Activated CD4-positive, CD25-positive, alpha-beta regulatory T cell treated with anti-CD3 and anti-CD28 coated beads, Interleukin-2, amount 50 U/mL, for 72 hours (primary cell): Measurements from ENCODE around the gene R3HDM2.

Experiments
- DNase-seq: peaks from one replicate; pipeline ENCODE4 v3.0.0; 2021

The R3HDM2 gene

DNA sequence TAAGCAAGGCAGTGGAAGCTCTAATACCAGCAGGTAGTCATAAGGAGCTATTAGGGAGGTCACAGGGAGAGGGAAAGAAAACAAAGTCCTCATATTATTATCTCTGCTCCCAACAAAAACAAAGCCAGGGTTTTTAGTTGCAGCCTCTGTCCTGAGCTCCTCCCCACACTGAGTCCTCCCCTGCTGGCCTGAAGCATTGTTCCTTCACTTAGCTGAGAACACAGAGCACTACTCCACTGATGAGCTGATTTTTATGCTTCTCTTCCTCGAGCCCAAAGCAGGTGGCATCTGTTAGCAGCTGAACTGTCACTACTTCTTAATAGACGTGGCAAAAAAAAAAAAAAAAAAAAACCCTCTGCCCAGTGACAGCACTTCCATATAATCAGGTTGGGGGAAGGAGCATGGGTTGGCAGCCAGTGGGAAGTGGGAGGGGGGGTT, 169.4 kb downstream of the R3HDM2 start:
- no peak for DNase-seq

DNA sequence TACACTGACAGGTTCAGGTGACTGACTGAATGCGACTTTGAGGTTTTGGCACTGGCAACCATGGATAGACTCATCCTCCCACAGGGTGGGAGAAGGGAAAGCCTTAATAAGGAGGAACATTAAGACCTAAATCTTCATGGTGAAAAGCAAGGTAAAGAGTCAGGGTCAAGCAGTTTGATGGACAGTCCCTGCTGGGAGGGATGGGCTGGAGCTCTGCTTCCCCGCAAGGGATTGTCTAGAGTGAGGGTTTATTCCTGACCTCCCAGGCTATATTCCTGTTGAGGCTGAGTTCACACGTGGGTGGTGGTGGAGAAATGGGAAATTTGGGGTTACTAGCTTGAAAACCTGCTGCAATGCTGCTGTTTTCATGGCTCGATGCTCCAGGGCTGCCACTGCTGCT, 170.5 kb downstream of the R3HDM2 start:
- DNase-seq: no peak

DNA sequence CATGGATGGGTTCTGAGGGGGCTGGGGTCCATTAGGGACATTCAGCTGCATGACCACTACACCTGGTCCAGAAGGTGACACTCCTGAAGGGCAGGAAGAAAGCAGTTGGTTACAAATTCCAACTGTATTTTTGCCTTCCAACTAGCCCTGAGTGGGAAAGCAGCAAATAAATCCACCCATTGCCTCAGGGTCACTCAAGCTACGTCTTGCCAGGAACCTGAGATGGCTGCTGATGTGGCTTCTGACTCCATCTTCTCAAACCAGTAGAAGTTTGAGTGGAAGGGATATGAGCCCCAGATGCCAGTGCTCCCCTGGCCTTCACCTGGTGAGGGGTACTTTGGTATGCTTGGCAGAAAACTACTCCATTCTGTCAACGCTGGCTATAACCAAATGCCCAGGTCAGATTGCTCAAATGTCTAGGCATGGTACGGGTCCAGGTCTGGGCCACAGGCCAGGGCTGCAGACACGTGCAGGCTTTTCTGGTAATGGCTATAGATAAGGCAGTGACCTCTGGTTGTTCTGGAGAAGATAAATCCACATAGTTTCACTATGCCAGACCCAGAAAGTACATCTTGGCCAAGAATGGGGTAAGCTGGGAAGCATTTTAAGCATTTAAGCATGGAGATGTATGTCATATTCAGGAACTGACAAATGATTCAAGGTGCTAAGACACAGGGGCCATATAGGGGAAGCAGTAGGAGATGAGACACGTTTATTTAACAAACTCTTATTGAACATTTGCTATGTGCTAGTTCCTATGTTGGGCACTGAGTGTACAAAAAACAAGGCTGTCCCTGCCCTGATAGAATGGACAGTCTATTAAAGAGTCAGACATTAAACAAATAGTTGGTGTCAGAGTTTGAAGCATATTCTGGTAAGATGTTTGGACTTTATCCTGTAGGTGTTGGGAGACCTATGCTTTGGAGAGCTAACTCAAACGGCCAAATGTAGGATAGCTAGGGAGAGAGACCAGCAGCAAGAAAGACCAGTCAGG, 171.6 kb downstream of the R3HDM2 start:
- no peak for DNase-seq

DNA sequence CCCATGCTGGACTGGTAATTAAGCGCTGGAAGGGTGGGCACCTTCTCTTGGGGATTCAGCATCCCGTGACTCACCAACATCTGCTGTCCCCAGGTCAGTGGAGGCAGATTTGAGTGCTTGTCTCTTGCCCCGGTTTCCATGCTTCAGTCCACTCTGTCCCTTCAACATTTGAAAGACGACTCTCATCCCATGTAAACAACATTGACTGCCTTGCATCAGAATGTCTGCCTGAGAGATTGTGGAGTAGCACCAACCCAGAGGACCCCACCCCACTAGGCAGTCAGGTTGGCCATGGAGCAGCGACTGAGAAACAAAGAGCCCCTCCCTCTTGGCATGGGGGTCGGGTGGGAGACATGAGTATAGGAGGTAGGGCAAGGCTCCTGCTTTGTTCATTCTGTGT, 174.9 kb downstream of the R3HDM2 start:
- no peak for DNase-seq

DNA sequence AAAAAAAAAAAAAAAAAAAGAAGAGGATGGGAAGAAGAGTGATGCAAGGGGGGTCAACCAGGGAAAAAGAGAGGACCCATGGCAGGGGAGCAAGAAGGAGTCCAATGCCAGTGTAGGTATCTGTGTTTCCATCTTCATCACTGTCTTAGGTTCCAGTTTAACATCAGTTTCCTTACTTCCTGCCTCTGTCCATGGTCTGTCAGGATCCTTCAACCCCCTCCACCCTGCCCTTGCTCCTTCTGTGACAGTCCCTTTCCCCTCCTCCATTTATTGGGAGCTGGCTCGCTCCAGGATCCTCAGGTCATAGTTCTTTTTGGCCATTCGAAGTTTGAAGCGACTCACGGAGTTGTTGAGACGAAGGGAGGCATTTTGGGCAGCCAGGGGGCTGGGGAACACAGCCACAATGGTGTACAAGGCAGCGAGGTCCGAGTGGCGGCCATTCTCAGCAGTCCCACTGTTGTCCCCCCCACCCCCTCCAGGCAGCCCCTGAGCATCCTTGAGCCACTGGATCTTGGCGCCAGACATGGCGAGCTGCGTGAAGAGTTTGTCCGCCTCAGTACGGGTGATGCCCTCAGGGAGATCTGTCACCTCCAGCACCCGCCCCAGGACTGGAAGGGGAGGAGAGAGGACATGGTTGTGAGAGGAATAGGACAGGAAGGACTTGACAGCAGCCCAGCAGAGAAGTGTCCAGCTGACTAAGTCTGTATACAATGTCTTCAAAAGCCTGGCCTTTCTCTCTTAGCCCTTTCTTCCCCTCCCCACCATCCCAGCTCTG, 176.2 kb downstream of the R3HDM2 start:
- DNase-seq: no peak

DNA sequence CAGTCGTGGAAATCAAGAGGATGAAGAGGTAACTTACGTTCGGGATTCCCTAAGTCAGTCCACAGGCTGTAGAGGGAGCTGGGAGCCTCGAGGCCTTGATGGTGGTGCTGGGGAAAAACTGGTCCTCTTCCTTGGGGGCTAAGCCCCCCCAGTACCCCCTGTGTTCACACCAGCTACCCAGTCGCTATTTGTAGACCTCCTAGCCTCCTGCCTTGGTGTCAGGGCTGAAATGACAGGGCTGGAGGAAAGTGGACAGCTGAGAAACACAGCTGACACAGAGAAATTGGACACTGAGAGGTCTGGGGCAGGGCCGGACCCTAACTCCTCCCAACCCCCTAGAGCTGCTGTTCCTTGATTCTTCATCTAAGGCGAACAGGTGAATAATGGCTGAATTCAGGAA, 179.9 kb downstream of the R3HDM2 start, which contains the start of gene STAC3:
Gene STAC3 (minus strand): TSS at position 232 of the 400 bp plus-strand sequence. CDS start 1,551 bp downstream, outside the sequence.
- DNase-seq: no peak

DNA sequence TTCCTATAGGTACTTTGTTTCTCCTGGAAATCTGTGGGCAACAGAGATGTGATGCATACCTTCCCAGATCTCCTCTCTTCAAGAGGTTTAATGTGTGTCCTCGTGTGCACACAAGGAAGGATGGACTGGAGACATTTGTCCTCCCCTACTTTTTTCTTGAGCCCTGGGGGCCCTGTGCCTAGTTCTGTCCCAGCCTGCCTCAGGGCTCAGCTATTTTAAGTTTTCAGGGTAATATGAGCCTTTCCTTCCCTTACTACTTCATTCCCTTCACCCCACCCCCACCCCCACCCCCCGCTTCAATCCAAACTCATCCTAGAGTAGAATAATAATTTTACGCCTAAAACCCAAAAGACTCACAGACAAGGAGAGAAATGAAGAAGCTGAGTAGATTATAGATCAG, 180.3 kb downstream of the R3HDM2 start:
- DNase-seq: no peak

DNA sequence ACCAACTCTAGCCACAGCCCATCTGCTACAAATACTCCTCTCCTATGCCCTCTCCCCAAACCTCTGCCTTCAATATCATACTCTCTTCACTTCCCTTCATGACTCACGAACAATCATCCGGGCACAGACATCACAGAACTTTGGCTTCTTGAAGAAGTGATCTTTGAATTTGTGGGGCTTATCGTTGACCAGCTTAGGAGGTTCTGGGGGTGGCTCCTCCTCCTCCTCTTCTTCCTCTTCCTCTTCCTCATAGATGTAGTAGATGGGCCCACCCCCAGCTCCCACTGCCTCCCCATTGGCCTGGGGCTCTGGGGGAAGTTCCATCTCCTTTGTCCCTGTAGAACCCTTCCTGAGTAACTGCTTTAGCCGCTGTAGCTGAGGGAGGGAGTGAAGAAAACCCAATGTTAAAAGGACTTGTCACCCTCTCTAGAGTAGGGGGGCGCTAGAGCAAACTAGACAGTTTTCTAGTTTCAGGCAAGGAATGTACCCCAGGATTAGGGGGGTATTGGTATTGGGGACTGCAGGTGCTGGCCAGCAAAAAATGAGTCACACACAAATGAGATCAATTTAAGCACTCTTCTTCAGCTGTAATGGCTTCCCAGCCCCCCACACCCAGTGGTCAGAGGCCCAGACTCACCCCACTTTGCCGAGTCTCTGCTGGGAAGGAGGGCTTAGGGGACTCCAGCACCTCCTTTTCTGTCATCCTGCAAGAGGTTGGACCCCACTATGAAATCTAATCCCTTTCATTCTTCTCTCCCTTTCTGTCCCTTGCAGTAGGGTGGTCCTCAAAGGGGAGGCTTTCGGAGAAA, 181.7 kb downstream of the R3HDM2 start:
- no peak for DNase-seq

DNA sequence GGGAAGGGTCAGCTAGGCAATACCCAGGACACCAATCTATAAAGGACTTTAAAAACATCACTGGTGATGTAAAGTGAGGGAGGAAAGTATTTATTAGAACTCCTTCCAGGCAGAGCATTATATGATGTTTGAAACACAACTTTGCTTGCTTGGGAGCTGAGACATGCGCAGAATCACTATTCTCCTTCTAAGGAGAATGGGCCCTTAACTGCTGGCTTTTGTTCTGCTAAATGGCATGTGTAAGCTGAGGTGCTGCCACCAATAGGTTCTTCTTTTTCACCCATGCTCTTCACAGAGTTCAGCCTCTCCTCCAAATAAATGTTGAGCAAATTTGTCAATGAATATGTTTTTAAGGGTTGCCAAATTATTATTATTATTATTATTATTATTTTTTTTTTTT, 183.8 kb downstream of the R3HDM2 start:
- DNase-seq: no peak

DNA sequence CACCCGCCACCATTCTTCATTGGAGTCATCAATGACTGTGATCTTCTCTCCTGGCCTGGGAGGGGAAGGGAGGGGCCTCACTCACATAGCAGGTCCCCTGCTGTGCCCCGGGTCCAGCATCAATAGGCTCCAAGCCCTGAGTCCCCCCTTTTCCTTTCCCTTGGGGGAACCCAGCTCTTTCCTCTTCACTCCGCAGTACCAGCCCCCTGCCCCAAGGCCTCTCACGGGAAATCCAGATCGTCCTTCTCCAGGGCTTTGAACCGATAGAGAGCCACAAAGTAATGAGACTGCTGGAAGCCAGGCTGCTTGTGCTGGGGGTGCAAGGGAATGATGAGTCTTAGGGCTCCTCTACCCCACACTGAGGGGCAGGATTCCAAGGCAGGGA, 186.5 kb downstream of the R3HDM2 start:
- DNase-seq: no peak

DNA sequence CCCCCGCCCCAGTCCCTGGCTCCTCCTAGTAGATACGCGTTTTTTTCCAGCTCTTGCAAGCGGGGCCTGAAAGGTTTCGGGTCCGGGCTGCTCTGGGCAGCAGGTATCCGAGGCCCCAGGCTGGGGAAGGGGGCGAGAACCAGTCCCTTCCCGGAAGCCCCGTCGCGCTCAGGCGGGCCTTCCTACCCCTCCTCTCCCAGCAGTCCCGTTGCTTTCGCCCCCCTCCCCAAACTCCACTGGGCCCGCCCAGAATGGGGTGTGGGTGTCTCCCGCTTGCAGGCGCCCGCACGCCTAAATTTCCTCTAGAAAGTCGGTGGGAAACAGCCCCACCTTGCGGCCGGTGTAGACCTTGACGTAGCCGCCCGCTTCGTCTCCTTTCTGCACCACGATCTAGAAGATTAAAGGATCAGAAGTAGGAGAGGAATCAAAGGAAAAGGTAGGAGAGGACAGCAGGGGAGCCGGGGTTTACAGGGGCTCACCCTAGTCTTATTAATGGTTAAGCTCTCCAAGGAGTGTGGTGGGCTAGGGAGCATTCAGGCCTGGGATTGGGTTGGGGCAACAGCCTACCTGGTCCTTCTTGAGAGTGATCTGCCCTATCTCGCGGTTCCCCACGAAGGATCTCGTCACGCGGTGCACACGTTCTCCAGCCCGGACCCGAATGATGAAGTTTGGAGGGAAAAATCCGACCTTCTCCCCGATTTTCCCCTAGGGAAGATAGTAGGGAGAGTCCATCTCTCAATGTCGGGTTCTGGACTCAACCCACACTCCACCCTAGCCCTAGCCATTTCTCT, 187.1 kb downstream of the R3HDM2 start:
- DNase-seq: peak; percentile 79

DNA sequence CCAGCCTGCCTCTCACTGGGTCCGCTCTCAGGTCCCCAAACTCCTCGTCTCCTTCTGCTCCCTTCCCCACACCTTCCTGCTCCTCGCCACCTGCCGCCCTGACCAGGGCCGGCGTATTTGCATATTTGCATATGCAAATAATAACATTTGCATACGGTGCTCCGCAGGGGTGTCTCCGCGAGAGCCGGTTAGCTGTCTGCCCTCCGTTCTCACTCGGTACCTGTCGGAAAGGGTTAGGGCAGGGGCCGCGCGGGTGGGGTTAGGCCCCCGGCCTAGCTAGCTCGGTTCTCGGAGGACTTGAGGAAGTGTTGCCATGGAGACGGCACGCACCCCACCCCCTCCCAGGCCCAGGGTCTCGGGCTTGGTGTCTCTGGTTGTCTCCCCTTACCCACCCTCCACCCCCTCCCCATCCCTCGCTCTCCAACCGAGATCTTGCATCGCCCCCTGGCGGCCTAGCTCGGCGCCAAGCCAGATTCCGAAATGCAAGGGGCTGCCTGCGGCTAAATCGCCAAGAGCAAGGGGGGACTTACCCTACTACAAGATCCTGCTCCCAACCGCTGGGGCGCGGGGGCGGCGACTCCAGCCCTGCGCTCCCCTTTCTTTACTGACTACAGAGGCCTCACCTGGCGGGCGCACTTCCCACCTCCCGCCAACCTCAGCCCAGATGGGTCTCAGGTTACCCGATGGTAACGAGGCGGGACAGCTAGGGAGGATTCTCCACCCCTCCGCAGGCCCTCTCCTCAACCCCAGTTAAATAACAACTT, 188.0 kb downstream of the R3HDM2 start:
- peak; percentile 72 for DNase-seq

DNA sequence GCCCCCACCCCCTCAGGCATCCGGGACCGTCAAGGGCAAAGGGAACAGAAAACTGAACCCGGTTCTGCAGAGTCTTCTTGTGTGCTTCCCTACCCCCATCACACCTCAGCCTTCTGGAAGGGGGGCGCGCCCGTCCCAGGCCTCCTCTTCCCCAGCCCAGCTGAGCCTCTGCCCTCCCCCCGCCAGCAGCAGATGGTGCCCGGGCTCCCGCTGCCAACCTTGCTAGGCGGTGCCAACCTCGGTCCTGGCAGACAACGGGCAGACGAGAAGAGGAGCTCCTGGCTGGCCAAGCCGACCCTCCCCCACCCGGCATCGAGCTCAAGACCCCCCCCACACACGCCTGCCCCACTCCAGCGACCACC, 188.5 kb downstream of the R3HDM2 start:
- DNase-seq: no peak

DNA sequence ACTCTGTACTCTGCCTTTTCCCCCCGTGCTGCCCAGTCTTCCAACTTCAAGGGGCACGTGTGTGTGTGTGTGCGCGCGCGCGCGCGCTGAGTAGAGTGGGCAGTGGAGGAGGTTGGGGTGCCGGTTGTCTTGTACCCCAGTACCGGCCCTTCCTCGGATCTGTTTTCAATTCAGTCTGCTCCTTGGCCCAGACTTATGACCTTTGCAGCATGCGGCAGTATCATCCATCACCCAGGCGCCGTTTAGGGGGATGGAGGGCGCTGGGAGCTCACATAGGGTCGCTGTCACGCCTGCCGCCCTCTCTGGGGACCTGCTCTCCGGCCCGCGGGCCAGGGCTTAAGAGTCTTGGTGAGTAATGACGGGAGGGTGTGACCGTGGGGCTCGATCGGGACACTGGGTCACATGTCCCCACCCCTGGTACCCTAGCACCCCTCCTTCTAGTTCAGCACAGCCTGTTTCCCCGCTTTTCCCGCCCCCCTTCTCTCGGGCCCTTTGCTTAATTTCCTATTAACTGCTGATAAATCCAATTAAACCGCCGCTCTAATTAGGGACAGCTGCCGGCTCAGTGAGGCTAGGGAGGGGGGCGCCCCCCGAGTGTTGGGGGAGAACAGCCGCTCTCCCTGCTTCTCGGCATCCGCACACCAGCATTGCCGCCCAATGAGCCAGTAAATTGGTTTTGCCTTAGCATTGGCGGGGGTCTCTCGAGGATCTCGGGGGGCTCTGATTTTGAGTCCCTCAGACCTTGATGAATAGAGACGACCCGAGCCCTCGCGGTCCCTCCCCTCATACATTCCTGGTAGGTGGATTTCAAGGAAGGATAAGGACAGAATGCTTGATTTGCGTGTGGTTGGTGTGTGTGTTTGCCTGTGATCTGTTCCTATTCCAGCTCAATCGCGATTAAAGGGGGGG, 189.2 kb downstream of the R3HDM2 start:
- DNase-seq: no peak

DNA sequence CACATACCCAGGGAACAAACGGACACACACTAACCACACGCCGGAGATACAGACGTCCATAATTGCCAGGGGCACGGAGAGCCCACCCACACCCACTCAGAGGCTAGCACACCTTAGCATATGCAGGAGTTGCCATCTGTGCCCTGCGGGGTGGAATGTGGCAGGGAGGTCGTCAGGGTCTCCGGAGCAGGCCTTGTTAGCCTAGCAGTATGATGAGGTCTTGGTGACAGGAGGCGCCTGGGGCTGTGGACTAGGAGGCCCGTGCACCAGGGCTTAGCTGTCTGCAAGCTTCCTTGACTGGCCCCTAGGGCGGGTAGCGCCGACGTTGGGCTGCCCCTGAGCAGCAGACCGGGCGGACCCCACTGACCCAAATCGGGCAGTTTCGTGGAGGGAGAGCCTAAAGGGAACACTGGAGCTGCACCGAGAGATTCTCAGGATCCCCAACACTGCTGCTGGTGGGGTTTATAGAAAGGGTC, 189.9 kb downstream of the R3HDM2 start:
- no peak for DNase-seq

DNA sequence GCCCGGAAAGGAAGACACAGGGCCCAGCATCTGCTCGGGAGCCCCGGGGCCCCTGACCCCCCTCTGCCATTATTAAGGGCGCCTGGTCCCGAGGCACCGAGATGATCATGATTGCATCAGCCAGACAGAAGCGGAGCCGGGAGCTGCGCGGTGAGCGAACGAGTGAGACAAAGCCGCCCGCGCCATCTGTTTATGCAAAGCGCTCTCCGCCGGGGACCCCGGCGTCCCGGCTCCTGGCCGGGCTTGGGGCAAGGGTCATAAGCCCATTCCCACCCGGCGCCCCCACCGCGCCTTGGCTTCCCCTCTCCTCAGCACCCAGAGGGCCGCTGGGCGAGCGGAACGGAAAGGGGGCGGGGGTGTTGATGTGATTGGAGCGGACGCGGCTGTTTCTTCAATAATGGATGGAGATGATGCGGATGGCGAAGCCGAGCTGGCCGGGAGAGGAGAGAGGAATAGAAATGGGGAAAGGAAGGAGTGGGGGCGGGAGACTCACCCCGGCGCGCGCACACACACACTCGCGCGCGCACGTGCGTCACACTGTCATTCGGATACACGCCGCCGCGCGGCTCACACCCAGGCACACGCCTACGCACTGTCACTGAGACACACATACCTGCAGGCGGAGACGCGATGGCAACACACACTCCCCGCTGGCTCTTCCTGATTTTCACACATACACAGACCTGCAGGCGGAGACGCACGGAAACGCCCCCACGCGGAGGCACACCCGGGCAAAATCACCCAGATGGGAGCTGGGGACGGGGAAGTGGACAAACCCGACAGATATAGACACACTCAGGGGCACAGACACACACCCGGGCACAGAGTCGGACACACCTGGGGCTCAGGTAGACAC, 190.5 kb downstream of the R3HDM2 start:
- DNase-seq: peak; percentile 70

DNA sequence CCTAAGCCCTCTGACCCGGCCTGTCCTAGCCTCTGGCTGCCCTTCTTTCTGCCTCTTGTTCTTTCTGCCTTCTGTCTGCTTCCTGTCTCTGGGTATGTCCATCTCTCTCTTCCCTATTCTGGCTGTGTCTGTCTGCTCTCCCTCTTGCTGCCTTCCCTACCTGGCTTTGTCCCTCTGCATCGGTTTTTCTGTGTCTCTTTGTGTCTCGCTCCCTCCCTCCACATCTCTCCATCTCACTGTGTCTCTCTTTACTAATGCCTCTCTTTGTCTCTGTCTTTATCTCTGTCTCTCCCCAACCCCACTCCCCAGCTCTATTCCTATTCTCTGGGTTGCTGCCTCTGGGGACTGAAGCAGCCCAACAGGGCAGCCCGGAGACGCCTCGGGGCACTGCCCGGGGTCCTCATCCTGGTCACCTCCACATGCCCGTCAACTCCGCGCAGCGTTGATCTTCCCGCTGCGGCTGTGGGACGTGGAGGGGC, 191.2 kb downstream of the R3HDM2 start:
- DNase-seq: no peak

DNA sequence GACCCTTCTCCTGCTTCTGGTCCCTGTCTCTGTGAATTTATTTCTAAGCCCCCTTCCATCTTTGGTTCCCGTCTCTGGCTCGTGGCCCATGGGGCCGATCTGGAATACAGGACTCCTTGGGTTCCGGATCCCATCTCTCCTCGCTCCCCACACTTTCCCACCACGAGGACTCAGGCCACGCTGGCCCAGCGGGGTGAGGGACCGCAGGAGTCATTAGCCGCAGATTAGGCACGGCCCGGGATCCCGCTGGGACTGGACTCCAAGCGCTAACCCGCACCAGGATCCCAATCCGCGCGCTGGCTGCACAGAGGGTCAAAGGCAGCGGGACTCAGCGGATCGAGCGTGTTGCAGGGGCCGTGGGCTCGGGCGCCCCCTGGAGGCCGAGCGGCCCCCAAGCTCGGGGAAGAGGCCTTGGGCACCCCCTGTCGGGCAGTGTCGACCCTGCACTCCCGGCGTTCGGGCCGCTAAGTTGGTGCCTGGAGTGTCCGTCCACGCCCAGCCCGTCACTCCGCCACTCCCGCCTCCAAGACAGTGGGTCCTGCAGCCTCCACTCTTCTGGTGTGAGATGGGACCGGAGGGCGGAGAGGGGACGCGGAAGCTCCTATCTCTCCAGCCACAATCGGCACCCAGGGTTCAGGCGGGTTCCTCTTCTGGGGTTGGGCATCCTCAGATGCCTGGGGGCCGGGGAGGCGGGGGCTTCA, 191.8 kb downstream of the R3HDM2 start:
- DNase-seq: peak; percentile 96
